SH-SY5Y (cell line): ENCODE measurements around the gene MUC22.

ENCODE experiments used
- GATA2 ChIP-seq: IDR thresholded peaks from 2 replicates; pipeline ENCODE4 v1.6.1; 2011; ENCODE audit warnings: mild to moderate bottlenecking, low read depth, low read length
- GATA3 ChIP-seq: IDR thresholded peaks from 2 replicates; pipeline ENCODE4 v1.6.1; 2011; ENCODE audit warnings: low read depth, mild to moderate bottlenecking, low read length, moderate library complexity

DNA sequence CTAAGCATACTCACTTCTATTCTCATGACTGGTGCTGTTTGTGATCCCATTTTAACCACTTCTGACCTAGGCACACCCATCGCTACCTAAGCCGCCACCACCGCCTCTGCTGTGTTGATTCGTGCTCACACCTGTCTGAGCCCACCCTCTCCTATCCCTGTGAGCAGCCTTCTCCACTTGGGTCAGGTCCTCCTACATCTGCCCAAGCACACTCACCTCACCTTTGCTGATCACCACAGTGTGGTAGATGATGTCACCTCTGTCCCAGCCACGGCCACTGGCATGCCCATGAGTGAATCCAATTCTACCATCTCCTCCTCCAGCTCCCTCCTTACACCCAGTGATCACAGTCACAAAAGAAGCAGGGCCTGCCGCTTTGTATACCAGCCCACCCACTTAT is 20.8 kb downstream of the MUC22 start:
- no peak for TF ChIP-seq GATA3
- TF ChIP-seq GATA2, result no peak
